K562 (cell line): Measurements from ENCODE around the gene OR2AT4. TPM values are rescaled to one million over a fixed set of nuclear protein-coding genes. Genes with fewer than 3 reads are reported as not detected.

Experiments
- ATF4 ChIP-seq: fragments of 450-650 bp; formaldehyde crosslinking; IDR thresholded peaks from 2 replicates; pipeline ENCODE4 v1.4.0; 2022; ENCODE audit warnings: mild to moderate bottlenecking, moderate library complexity
- CBX3 ChIP-seq, 2 experiments: IDR thresholded peaks; 1 replicate in 1 of 2; 2 replicates in 1 of 2; pipeline ENCODE4 v1.6.1; 2012; ENCODE audit warnings: inconsistent platforms in 2 of 2, low read length in 2 of 2, borderline replicate concordance in 1 of 2, control low read depth in 1 of 2
- CEBPG ChIP-seq, 3 experiments: fragments of 200-800 bp in 1 of 3; sonication (Bioruptor generic) in 1 of 3; sonication (generic) in 1 of 3; formaldehyde crosslinking in 1 of 3; IDR thresholded peaks in 2 of 3; conservative IDR thresholded peaks in 1 of 3; 2 replicates each; pipeline versions ENCODE4 v1.6.1 to v1.8.0; 2016 to 2022; ENCODE audit warnings: missing compliant biosample characterization in 2 of 3, missing genetic modification characterization in 2 of 3, mild to moderate bottlenecking in 1 of 3, missing genetic modification reagents in 1 of 3
- HDGF ChIP-seq: fragments of 450-650 bp; IDR thresholded peaks from 2 replicates; pipeline ENCODE4 v1.6.1; 2016
- KLF13 ChIP-seq: fragments of 450-650 bp; IDR thresholded peaks from 2 replicates; pipeline ENCODE4 v1.6.1; 2016; ENCODE audit warnings: missing genetic modification characterization, low read depth, mild to moderate bottlenecking, missing compliant biosample characterization, moderate library complexity, borderline replicate concordance
- POLR2AphosphoS5 ChIP-seq: IDR thresholded peaks from 2 replicates; pipeline ENCODE4 v1.6.1; 2011; ENCODE audit warnings: mild to moderate bottlenecking, low read depth, low read length, moderate library complexity; ENCODE audit not compliant: control insufficient read depth, insufficient read depth
- PYGO2 ChIP-seq: fragments of 450-650 bp; IDR thresholded peaks from 2 replicates; pipeline ENCODE4 v1.6.1; 2016; ENCODE audit warnings: mild to moderate bottlenecking, missing genetic modification characterization, moderate library complexity, missing compliant biosample characterization
- RCOR1 ChIP-seq, 2 experiments: IDR thresholded peaks; 2 replicates each; pipeline ENCODE4 v1.6.1; 2012; ENCODE audit warnings: low read depth in 2 of 2, low read length in 2 of 2, borderline replicate concordance in 1 of 2, improper control_type of control experiment in 1 of 2
- REST ChIP-seq, 2 experiments: fragments of 450-650 bp; formaldehyde crosslinking in 1 of 2; IDR thresholded peaks; 2 replicates each; pipeline versions ENCODE4 v1.4.0 to v1.6.1; 2014 to 2020; ENCODE audit warnings: mild to moderate bottlenecking in 2 of 2, borderline replicate concordance in 1 of 2, low read depth in 1 of 2
- SUPT5H ChIP-seq: fragments of 450-650 bp; IDR thresholded peaks from 2 replicates; pipeline ENCODE4 v1.6.1; 2016
- ZBTB26 ChIP-seq: fragments of 450-650 bp; formaldehyde crosslinking; IDR thresholded peaks from 2 replicates; pipeline ENCODE4 v1.4.0; 2022; ENCODE audit warnings: missing genetic modification characterization
- ZNF24 ChIP-seq: fragments of 450-650 bp; IDR thresholded peaks from 2 replicates; pipeline ENCODE4 v1.6.1; 2016
- ZNF639 ChIP-seq, 2 experiments: fragments of 200-800 bp in 1 of 2; sonication (Bioruptor generic) in 1 of 2; sonication (generic) in 1 of 2; formaldehyde crosslinking in 1 of 2; IDR thresholded peaks in 1 of 2; conservative IDR thresholded peaks in 1 of 2; 2 replicates each; pipeline versions ENCODE4 v1.5.0 to v1.6.1; 2016 to 2020; ENCODE audit warnings: missing compliant biosample characterization in 1 of 2, missing genetic modification characterization in 1 of 2, missing genetic modification reagents in 1 of 2
- polyA plus RNA-seq, 8 experiments: library from polyadenylated mRNA; depleted of rRNA in 4 of 8; stranded (reverse) in 5 of 8; unstranded in 3 of 8; fragments of >200 nt; fragmentation: Nextera tagmentation in 2 of 8; fragmentation: Illumina TruSeq in 1 of 8; extraction: Ambion mirVana in 2 of 8; extraction: Trizol in 1 of 8; gene quantifications; 2 replicates each; pipeline versions ENCODE4 v1.2.1 to v1.2.3, GENCODE V29; 2011 to 2014; ENCODE audit warnings: inconsistent platforms in 1 of 8, missing spikeins in 1 of 8
- total RNA-seq, 7 experiments: library from RNA; depleted of rRNA in 6 of 7; stranded (reverse); fragments of >200 nt in 6 of 7; fragmentation: Illumina TruSeq in 2 of 7; extraction: Trizol in 2 of 7; gene quantifications; 2 replicates each; pipeline versions ENCODE4 v1.2.1 to v1.2.3, GENCODE V29; 2011 to 2021; ENCODE audit warnings: low replicate concordance in 1 of 7

Gene OR2AT4
- total and polyA plus RNA-seq, 9 of the 15 experiments (the other 6 are each of a cell fraction or from before 2014, with no cell fraction given): 0.86 to 3.1 (median 2.0) TPM

GRCh38 chr11:75103380-75104026 is 6.8 kb upstream of the OR2AT4 start (continued):
- no peak for TF ChIP-seq REST (IDR thresholded peaks at IDR 0.05; ENCODE audit: borderline replicate concordance)
- TF ChIP-seq REST (CRISPR knock-in tag; IDR thresholded peaks at IDR 0.05; ENCODE audit: low read depth): no peak
- no peak for TF ChIP-seq ZNF639 (CRISPR knock-in tag; conservative IDR thresholded peaks at IDR 0.05 in 1 of 2, IDR thresholded peaks at IDR 0.05 in 1 of 2)
- TF ChIP-seq KLF13 (tag): no peak
- peak; percentile 64; the same call in 1 of the 2 replicates for TF ChIP-seq SUPT5H
- no peak for TF ChIP-seq PYGO2 (tag)
- TF ChIP-seq POLR2AphosphoS5: peak; percentile 53; the same call in 1 of the 2 replicates
- TF ChIP-seq ZNF24: peak; percentile 20; the same call in 1 of the 2 replicates
- no peak for TF ChIP-seq ZBTB26 (CRISPR knock-in tag)
- TF ChIP-seq CBX3 (IDR thresholded peaks at IDR 0.05; ENCODE audit: borderline replicate concordance in 1 of 2, low read length in 2 of 2): peak in 1 of 2 experiments; percentile 57; a peak in 1 of 3 replicates
- peak; percentile 89 for TF ChIP-seq HDGF
- TF ChIP-seq ATF4: no peak
- peak in 1 of 2 experiments; percentile 70; a peak in 2 of 4 replicates for TF ChIP-seq RCOR1 (IDR thresholded peaks at IDR 0.05; ENCODE audit: borderline replicate concordance in 1 of 2, low read depth in 2 of 2, low read length in 2 of 2)
- no peak for TF ChIP-seq CEBPG (CRISPR knock-in tag; IDR thresholded peaks at IDR 0.05)
- TF ChIP-seq CEBPG (tag; conservative IDR thresholded peaks at IDR 0.05 in 1 of 2, IDR thresholded peaks at IDR 0.05 in 1 of 2): no peak
